ENCODE data around the gene MRPS31. TPM values are rescaled to one million over a fixed set of nuclear protein-coding genes. Genes with fewer than 3 reads are reported as not detected.

The MRPS31 gene
- total RNA-seq, 4 donors from 2014 or later, result 13.8 to 25.3 (median 15.8) TPM

DNA sequence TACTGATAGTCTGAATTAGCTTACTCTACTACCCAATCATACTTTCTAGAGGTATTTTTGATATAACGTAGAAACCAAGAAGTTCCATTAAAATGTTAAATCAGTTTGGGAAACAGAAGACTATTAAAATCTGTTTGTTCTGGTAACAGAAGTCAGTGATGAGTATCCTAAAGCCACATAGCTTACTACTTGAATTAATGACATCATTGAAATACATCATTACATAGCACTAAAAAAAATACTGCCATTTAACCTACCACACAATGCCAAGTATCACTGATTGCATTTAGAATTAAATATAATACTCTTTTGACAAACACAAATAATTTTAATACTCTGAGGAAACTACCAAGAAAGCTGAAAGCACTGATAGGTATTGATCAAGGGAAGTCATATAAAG, 5.4 kb downstream of the MRPS31 start:
- peaks cover 0 to 44% of the 10 kb centered on the region in 2 donors for H3K36me3 ChIP-seq
- H3K27ac ChIP-seq, result no peak overlapping the region
- no peaks in the 10 kb centered on the region for H3K27me3 ChIP-seq
- peaks cover 3 to 9% (median 7%) of the 10 kb centered on the region in 3 donors for H3K4me1 ChIP-seq
- WGBS, 2 donors (ENCODE audit: low coverage in 1 of 2), result 79 to 86% methylated on average over 1 of the region's 1 CpG
- no peaks in the 10 kb centered on the region for H3K9me3 ChIP-seq
- no peak overlapping the region for H3K4me3 ChIP-seq
- TF ChIP-seq POLR2A (IDR thresholded peaks at IDR 0.05), result no peak
- TF ChIP-seq POLR2AphosphoS5 (IDR thresholded peaks at IDR 0.05), result no peak
- TF ChIP-seq CTCF (IDR thresholded peaks at IDR 0.05), result no peak
- no peak for TF ChIP-seq EP300 (IDR thresholded peaks at IDR 0.05)
- ATAC-seq, result no peak

DNA sequence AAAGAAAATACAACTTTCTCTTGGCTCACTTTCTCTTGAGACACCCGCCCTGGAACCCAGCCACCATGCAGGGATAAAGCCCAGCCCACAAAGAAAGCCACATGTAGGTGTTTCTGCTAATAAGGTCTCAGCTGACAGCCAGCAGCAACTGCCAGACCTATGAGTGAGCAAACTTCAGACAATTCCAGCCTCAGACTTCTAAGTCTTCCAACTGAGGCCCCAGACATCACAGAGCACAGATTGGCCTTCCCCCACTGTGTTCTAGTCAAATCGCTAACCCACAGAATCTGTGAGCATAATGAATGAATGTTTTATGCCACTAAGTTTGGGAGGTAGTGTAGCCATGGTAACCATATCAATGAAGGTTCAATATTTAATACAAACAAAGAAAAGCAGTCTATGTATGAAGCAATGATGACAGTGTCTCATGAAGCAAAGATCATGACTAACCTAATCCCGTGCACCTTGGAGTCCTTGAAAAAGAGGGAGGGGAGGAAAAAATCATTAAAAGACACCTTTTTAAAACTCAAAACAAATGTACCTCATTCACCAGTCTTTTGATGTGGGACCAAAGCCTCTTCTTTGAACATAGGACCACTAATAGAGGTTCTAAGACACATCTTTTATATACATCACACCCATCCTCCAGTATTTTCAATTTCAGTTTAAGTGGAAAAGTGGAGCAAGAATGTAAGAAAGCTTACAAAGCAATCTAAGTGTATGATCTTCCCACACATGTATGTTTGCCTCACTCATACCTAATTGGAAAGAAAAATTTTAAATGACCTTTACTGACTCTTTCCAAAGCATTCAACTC, 6.2 kb downstream of the MRPS31 start:
- H3K4me3 ChIP-seq, result no peak overlapping the region
- TF ChIP-seq EP300 (IDR thresholded peaks at IDR 0.05) (no peak), POLR2A (IDR thresholded peaks at IDR 0.05) (no peak), CTCF (IDR thresholded peaks at IDR 0.05) (no peak), POLR2AphosphoS5 (IDR thresholded peaks at IDR 0.05) (no peak)
- no peak for ATAC-seq
- no peaks in the 10 kb centered on the region for H3K27me3 ChIP-seq
- H3K9me3 ChIP-seq, result no peaks in the 10 kb centered on the region
- H3K36me3 ChIP-seq, result peaks cover 0 to 48% of the 10 kb centered on the region in 2 donors
- H3K27ac ChIP-seq, result no peak overlapping the region
- WGBS, 2 donors (ENCODE audit: low coverage in 1 of 2), result 79 to 86% methylated on average over 2 to 3 of the region's 3 CpGs
- H3K4me1 ChIP-seq, result peaks cover 0 to 9% (median 2%) of the 10 kb centered on the region in 3 donors

DNA sequence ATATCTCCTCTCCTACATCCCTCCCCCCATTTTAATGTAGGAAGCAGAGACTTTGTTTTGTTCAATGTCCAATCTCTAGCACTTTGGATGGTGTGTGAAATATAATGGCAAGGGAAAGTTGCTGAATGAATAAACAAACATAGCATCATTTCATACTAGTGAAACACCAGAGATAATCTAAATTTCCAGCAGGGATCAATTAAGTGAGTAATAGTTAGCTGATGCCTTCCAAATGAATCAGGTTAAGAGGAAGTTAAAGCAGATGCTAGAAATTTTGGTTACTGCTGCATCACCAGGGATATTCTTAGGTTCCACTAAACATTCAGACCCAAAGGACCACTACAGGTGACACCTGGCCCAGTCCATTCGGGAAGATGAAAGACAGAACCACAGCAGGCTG, 8.1 kb downstream of the MRPS31 start:
- TF ChIP-seq CTCF (IDR thresholded peaks at IDR 0.05), result no peak
- TF ChIP-seq POLR2A (IDR thresholded peaks at IDR 0.05), result no peak
- no peak for TF ChIP-seq EP300 (IDR thresholded peaks at IDR 0.05)
- no peak for TF ChIP-seq POLR2AphosphoS5 (IDR thresholded peaks at IDR 0.05)
- peaks cover 3 to 67% of the 10 kb centered on the region in 2 donors for H3K36me3 ChIP-seq
- WGBS, 2 donors (ENCODE audit: low coverage in 1 of 2), result 89 to 100% methylated on average over 1 of the region's 1 CpG
- peaks cover 0 to 9% (median 0%) of the 10 kb centered on the region in 3 donors for H3K4me1 ChIP-seq
- H3K27ac ChIP-seq, result no peak overlapping the region
- ATAC-seq, result no peak
- no peaks in the 10 kb centered on the region for H3K9me3 ChIP-seq
- no peaks in the 10 kb centered on the region for H3K27me3 ChIP-seq
- no peak overlapping the region for H3K4me3 ChIP-seq

- no peaks in the 10 kb centered on the region for H3K27me3 ChIP-seq
- H3K27ac ChIP-seq, result no peak overlapping the region
- H3K4me1 ChIP-seq, result no peaks in the 10 kb centered on the region
- peaks cover 3 to 83% of the 10 kb centered on the region in 2 donors for H3K36me3 ChIP-seq
- no peak overlapping the region for H3K4me3 ChIP-seq
- H3K9me3 ChIP-seq, result no peaks in the 10 kb centered on the region
- no peak for ATAC-seq
- 89 to 93% methylated on average over 3 to 4 of the region's 4 CpGs for WGBS, 2 donors (ENCODE audit: low coverage in 1 of 2)
- TF ChIP-seq EP300 (IDR thresholded peaks at IDR 0.05) (no peak), POLR2AphosphoS5 (IDR thresholded peaks at IDR 0.05) (no peak), POLR2A (IDR thresholded peaks at IDR 0.05) (no peak), CTCF (IDR thresholded peaks at IDR 0.05) (no peak)
These were observed 12.2 kb downstream of the MRPS31 start for GRCh38 chr13:40758811-40759210.

DNA sequence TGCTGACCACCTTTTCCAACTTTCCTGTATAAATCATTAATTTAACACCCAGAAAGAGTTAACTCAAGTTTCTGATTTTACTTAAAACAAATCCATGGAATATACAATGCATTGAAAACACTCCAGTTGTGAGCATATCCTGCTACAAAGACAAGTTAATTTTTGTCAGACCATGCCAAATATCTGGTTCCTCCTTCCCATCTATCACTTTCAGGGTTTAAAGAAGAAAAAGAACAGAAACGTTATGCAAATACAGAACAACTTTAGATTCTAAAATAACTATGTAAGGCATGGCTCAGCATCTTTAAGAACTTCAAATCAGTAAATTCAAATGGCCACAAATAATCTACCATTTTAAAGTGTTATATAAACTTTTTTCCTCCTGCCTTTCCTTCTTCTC, 14.9 kb downstream of the MRPS31 start:
- TF ChIP-seq EP300 (IDR thresholded peaks at IDR 0.05) (no peak), POLR2A (IDR thresholded peaks at IDR 0.05) (no peak), POLR2AphosphoS5 (IDR thresholded peaks at IDR 0.05) (no peak)
- ATAC-seq, result no peak
- no peak overlapping the region for H3K4me3 ChIP-seq
- H3K36me3 ChIP-seq, result peaks cover 6 to 96% of the 10 kb centered on the region in 2 donors
- no peaks in the 10 kb centered on the region for H3K4me1 ChIP-seq
- H3K27me3 ChIP-seq, result no peaks in the 10 kb centered on the region
- H3K9me3 ChIP-seq, result no peaks in the 10 kb centered on the region
- H3K27ac ChIP-seq, result no peak overlapping the region
- WGBS, 2 donors (ENCODE audit: low coverage in 1 of 2), result 42 to 67% methylated on average over 1 of the region's 1 CpG

All from gastroesophageal sphincter (tissue), 4 donors.